WTC11 (cell line): ENCODE measurements around the gene BEND3. TPM values are rescaled to one million over a fixed set of nuclear protein-coding genes. Genes with fewer than 3 reads are reported as not detected.

Experiments used
- ATAC-seq: fragments of 200-7000 bp; cut with Tn5 transposase; 2 replicates; pipeline ENCODE4 v1.10.0; 2021; ENCODE audit warnings: mild to moderate bottlenecking, moderate library complexity
- CTCF ChIA-PET: fragments of 300-600 bp; sonication (Branson Sonifier 250); formaldehyde crosslinking; loops from one replicate; lab custom pipeline; 2021; ENCODE audit warnings: antibody characterized with exemption; lab: Charles Lee
- POLR2A ChIA-PET: fragments of 350-600 bp; sonication (Branson Sonifier 250); formaldehyde crosslinking; loops from one replicate; lab custom pipeline; 2021; ENCODE audit warnings: antibody characterized with exemption; lab: Charles Lee
- DNase-seq: peaks from one replicate; pipeline ENCODE4 v3.0.0; 2021; ENCODE audit warnings: low spot score
- H3K27ac Mint-ChIP-seq: 2 replicates; pipeline ENCODE4 v1.8.0; 2021; ENCODE audit warnings: mixed read lengths
- H3K27me3 Mint-ChIP-seq: 2 replicates; pipeline ENCODE4 v1.8.0; 2021; ENCODE audit warnings: low read depth, mild to moderate bottlenecking, moderate library complexity, mixed read lengths
- H3K36me3 Mint-ChIP-seq: 2 replicates; pipeline ENCODE4 v1.8.0; 2021; ENCODE audit warnings: mixed read lengths
- H3K4me1 Mint-ChIP-seq: 2 replicates; pipeline ENCODE4 v1.8.0; 2022; ENCODE audit warnings: mixed read lengths
- H3K4me3 Mint-ChIP-seq: 2 replicates; pipeline ENCODE4 v1.8.0; 2021; ENCODE audit warnings: mild to moderate bottlenecking, moderate library complexity, mixed read lengths
- H3K9me3 Mint-ChIP-seq: 2 replicates; pipeline ENCODE4 v1.8.0; 2021; ENCODE audit warnings: mixed read lengths
- FOXP1 ChIP-seq: sonication (generic); formaldehyde crosslinking; IDR thresholded peaks from 2 replicates; pipeline ENCODE4 v1.8.0; 2022; ENCODE audit warnings: missing genetic modification reagents, mild to moderate bottlenecking, moderate library complexity, borderline replicate concordance
- IRF2 ChIP-seq: sonication (generic); formaldehyde crosslinking; IDR thresholded peaks from 2 replicates; pipeline ENCODE4 v1.8.0; 2022; ENCODE audit warnings: low read depth, missing genetic modification reagents, borderline replicate concordance
- NFE2L1 ChIP-seq: sonication (generic); formaldehyde crosslinking; IDR thresholded peaks from 2 replicates; pipeline ENCODE4 v1.8.1; 2023; ENCODE audit warnings: missing genetic modification reagents
- NR1H2 ChIP-seq: sonication (generic); formaldehyde crosslinking; IDR thresholded peaks from 2 replicates; pipeline ENCODE4 v1.9.0; 2021; ENCODE audit warnings: mild to moderate bottlenecking, moderate library complexity, missing genetic modification reagents
- OVOL2 ChIP-seq: fragments of 250-450 bp; sonication (Bioruptor Pico); IDR thresholded peaks from 2 replicates; pipeline ENCODE4 v1.9.0; 2021; ENCODE audit warnings: mild to moderate bottlenecking, borderline replicate concordance
- RELA ChIP-seq: sonication (generic); formaldehyde crosslinking; IDR thresholded peaks from 2 replicates; pipeline ENCODE4 v1.8.1; 2022; ENCODE audit warnings: missing genetic modification reagents, mild to moderate bottlenecking, borderline replicate concordance
- SMAD3 ChIP-seq: sonication (generic); formaldehyde crosslinking; IDR thresholded peaks from 2 replicates; pipeline ENCODE4 v1.8.0; 2022; ENCODE audit warnings: missing genetic modification reagents, mild to moderate bottlenecking, borderline replicate concordance
- total RNA-seq: library from RNA; stranded (reverse); gene quantifications from 3 replicates; pipeline ENCODE4 v1.2.3, GENCODE V29; 2021
- TF ChIP-seq, protein P1 (sequence below): sonication (generic); formaldehyde crosslinking; IDR thresholded peaks from 2 replicates; pipeline ENCODE4 v1.8.0; 2022; ENCODE audit warnings: mild to moderate bottlenecking, missing genetic modification reagents
- TF ChIP-seq, protein P2 (sequence below): fragments of 250-450 bp; sonication (Bioruptor Pico); IDR thresholded peaks from 2 replicates; pipeline ENCODE4 v1.9.0; 2021; ENCODE audit warnings: moderate library complexity, mild to moderate bottlenecking, inconsistent platforms, borderline replicate concordance
- TF ChIP-seq, protein P3 (sequence below): sonication (generic); formaldehyde crosslinking; IDR thresholded peaks from 2 replicates; pipeline ENCODE4 v1.8.0; 2023; ENCODE audit warnings: mild to moderate bottlenecking, missing genetic modification reagents
- TF ChIP-seq, protein P4 (sequence below): sonication (generic); formaldehyde crosslinking; IDR thresholded peaks from 2 replicates; pipeline ENCODE4 v1.8.0; 2023; ENCODE audit warnings: missing genetic modification reagents, mild to moderate bottlenecking, borderline replicate concordance

BEND3 gene
- total RNA-seq, 1 experiment from 2014 or later, result 25.4 TPM

DNA sequence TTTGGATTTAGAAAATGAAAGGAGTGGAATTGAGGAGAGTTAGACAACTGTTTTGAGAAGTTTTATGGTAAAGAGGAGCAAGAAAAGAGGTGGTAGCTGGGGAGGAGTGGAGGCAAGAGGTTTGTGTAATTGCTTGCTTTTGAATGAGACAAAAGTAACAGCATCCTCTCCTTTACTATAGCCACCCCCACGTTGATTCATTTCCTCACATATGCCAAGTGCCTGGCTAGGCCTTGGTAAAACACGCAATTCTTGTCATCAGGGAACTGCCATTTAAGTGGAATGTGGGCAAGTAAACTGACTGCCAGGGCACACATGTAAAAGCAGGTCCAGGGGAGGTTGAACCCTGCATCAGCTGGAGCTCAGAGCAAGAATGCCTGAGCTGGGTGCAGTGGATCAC, 83.3 kb downstream of the BEND3 start (continued):
- TF ChIP-seq IRF2 (CRISPR knock-in tag), result no peak
- TF ChIP-seq, protein P1, sequence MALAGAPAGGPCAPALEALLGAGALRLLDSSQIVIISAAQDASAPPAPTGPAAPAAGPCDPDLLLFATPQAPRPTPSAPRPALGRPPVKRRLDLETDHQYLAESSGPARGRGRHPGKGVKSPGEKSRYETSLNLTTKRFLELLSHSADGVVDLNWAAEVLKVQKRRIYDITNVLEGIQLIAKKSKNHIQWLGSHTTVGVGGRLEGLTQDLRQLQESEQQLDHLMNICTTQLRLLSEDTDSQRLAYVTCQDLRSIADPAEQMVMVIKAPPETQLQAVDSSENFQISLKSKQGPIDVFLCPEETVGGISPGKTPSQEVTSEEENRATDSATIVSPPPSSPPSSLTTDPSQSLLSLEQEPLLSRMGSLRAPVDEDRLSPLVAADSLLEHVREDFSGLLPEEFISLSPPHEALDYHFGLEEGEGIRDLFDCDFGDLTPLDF (CRISPR knock-in tag), result no peak

DNA sequence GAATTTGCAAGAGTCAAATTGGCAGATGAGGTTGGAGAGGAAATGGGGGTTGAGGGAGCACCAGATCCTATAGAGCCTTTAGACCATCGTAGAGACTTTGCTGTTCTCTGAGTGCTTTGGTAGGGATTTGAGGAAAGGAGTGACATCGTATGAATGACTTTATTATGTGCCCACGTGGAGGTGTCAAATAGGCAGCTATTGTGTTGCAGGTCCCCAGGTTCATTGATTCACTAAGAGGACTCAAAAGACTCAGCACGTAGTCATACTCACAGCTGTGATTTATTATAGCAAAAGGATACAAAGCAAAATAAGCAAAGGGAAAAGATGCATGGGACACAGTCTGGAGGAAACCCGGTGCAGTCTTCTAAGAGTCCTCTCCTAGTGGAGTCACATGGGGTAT, 85.2 kb downstream of the BEND3 start:
- POLR2A ChIA-PET, result no interaction called here
- Mint-ChIP-seq H3K9me3 (peaks cover 6% of the 10 kb centered on the region), H3K4me3 (peak overlapping the region; percentile 97), H3K27ac (no peak overlapping the region), H3K36me3 (peaks cover 11% of the 10 kb centered on the region), H3K4me1 (peaks cover 14% of the 10 kb centered on the region)
- ATAC-seq, result no peak
- TF ChIP-seq NFE2L1 (CRISPR knock-in tag) (no peak), SMAD3 (no peak), FOXP1 (CRISPR knock-in tag) (no peak), NR1H2 (CRISPR knock-in tag) (no peak), IRF2 (CRISPR knock-in tag) (no peak)
- TF ChIP-seq, protein P1 (CRISPR knock-in tag), result no peak
- TF ChIP-seq, protein P2, sequence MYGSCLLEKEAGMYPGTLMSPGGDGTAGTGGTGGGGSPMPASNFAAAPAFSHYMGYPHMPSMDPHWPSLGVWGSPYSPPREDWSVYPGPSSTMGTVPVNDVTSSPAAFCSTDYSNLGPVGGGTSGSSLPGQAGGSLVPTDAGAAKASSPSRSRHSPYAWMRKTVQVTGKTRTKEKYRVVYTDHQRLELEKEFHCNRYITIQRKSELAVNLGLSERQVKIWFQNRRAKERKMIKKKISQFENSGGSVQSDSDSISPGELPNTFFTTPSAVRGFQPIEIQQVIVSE (CRISPR knock-in tag), result no peak
- TF ChIP-seq, protein P3, sequence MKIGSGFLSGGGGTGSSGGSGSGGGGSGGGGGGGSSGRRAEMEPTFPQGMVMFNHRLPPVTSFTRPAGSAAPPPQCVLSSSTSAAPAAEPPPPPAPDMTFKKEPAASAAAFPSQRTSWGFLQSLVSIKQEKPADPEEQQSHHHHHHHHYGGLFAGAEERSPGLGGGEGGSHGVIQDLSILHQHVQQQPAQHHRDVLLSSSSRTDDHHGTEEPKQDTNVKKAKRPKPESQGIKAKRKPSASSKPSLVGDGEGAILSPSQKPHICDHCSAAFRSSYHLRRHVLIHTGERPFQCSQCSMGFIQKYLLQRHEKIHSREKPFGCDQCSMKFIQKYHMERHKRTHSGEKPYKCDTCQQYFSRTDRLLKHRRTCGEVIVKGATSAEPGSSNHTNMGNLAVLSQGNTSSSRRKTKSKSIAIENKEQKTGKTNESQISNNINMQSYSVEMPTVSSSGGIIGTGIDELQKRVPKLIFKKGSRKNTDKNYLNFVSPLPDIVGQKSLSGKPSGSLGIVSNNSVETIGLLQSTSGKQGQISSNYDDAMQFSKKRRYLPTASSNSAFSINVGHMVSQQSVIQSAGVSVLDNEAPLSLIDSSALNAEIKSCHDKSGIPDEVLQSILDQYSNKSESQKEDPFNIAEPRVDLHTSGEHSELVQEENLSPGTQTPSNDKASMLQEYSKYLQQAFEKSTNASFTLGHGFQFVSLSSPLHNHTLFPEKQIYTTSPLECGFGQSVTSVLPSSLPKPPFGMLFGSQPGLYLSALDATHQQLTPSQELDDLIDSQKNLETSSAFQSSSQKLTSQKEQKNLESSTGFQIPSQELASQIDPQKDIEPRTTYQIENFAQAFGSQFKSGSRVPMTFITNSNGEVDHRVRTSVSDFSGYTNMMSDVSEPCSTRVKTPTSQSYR (CRISPR knock-in tag), result no peak
- TF ChIP-seq, protein P4, sequence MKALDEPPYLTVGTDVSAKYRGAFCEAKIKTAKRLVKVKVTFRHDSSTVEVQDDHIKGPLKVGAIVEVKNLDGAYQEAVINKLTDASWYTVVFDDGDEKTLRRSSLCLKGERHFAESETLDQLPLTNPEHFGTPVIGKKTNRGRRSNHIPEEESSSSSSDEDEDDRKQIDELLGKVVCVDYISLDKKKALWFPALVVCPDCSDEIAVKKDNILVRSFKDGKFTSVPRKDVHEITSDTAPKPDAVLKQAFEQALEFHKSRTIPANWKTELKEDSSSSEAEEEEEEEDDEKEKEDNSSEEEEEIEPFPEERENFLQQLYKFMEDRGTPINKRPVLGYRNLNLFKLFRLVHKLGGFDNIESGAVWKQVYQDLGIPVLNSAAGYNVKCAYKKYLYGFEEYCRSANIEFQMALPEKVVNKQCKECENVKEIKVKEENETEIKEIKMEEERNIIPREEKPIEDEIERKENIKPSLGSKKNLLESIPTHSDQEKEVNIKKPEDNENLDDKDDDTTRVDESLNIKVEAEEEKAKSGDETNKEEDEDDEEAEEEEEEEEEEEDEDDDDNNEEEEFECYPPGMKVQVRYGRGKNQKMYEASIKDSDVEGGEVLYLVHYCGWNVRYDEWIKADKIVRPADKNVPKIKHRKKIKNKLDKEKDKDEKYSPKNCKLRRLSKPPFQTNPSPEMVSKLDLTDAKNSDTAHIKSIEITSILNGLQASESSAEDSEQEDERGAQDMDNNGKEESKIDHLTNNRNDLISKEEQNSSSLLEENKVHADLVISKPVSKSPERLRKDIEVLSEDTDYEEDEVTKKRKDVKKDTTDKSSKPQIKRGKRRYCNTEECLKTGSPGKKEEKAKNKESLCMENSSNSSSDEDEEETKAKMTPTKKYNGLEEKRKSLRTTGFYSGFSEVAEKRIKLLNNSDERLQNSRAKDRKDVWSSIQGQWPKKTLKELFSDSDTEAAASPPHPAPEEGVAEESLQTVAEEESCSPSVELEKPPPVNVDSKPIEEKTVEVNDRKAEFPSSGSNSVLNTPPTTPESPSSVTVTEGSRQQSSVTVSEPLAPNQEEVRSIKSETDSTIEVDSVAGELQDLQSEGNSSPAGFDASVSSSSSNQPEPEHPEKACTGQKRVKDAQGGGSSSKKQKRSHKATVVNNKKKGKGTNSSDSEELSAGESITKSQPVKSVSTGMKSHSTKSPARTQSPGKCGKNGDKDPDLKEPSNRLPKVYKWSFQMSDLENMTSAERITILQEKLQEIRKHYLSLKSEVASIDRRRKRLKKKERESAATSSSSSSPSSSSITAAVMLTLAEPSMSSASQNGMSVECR, result no peak
- TF ChIP-seq, all 79 proteins: peak for 0
- CTCF ChIA-PET, result interaction anchor here (1.2 kb wide), 1 partner anchor 13 kb away, joined by 3 read pairs; no protein-coding TSS in a partner anchor
- H3K27me3 Mint-ChIP-seq, result no peaks in the 10 kb centered on the region; the same call in 1 of the 2 replicates
- no peak for DNase-seq

DNA sequence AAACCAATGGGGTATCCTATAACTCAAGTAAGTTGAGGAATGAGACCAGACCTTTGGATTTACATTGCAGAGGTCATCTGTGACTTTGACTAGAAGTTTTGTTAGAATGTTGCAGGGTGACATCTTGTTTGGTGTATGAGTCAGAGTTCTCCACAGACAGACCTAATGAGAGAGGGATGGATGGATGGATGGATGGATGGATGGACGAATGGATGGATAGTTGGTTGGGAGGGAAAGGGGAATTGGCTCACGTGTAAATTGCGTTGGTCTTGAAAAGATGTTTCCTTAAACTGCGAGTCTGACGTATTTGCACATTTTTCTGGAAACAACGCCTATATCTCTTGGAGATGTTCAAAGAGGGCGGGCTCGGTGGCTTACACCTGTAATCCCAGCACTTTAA, 88.3 kb downstream of the BEND3 start:
- Mint-ChIP-seq H3K9me3 (peaks cover 6% of the 10 kb centered on the region), H3K27me3 (no peaks in the 10 kb centered on the region; the same call in 1 of the 2 replicates), H3K4me1 (peaks cover 14% of the 10 kb centered on the region), H3K4me3 (peak overlapping the region; percentile 27; the same call in 1 of the 2 replicates), H3K36me3 (0 out of 2 replicates have a peak, but pooled peaks cover 2% of the 10 kb centered on the region), H3K27ac (no peak overlapping the region)
- POLR2A ChIA-PET, result no interaction called here
- ATAC-seq (no peak), DNase-seq (no peak)
- TF ChIP-seq, protein P1 (CRISPR knock-in tag), result no peak
- TF ChIP-seq RELA (no peak), OVOL2 (no peak)
- CTCF ChIA-PET, result interaction anchor here (0.6 to 1.3 kb wide), 8 partner anchors 12 to 1156 kb away, joined by 3 to 4 read pairs (median 3); no protein-coding TSS in a partner anchor
